Stimulated activated CD8-positive, alpha-beta memory T cell treated with anti-CD3 and anti-CD28 coated beads, Interleukin-12 subunit alpha, Interleukin-12 subunit beta, amount 100 ng/mL, for 1 hour (primary cell): Measurements from ENCODE around the gene CLIC5.

Source experiments
- DNase-seq: peaks from one replicate; pipeline ENCODE4 v3.0.0-alpha.2; 2020; ENCODE audit warnings: low read depth

Gene CLIC5

GRCh38 chr6:45892196-45892595 lies 123.5 kb downstream of the CLIC5 start:
- DNase-seq = no peak

- no peak for DNase-seq
These were observed 128.9 kb downstream of the CLIC5 start for GRCh38 chr6:45886776-45887175.

GRCh38 chr6:45884336-45884735 lies 131.3 kb downstream of the CLIC5 start:
- no peak for DNase-seq

GRCh38 chr6:45882671-45883070 lies 133.0 kb downstream of the CLIC5 start:
- DNase-seq = no peak

- no peak for DNase-seq
These were observed 133.8 kb downstream of the CLIC5 start for GRCh38 chr6:45881705-45882467.

GRCh38 chr6:45880676-45881075 lies 135.0 kb downstream of the CLIC5 start:
- DNase-seq = no peak

- no peak for DNase-seq
These were observed 135.5 kb downstream of the CLIC5 start for GRCh38 chr6:45880159-45880558.

GRCh38 chr6:45877970-45878590 lies 137.6 kb downstream of the CLIC5 start:
- DNase-seq = no peak

- no peak for DNase-seq
These were observed 142.8 kb downstream of the CLIC5 start for GRCh38 chr6:45872827-45873365.

GRCh38 chr6:45870531-45870930 lies 145.1 kb downstream of the CLIC5 start:
- DNase-seq = no peak

- no peak for DNase-seq
These were observed 151.0 kb downstream of the CLIC5 start for GRCh38 chr6:45864651-45865050.

- DNase-seq = no peak
These were observed 157.0 kb downstream of the CLIC5 start for GRCh38 chr6:45858691-45859090.

GRCh38 chr6:45857827-45858226 lies 157.8 kb downstream of the CLIC5 start:
- DNase-seq = no peak

GRCh38 chr6:45855642-45856394 lies 159.8 kb downstream of the CLIC5 start:
- no peak for DNase-seq

GRCh38 chr6:45854149-45854742 lies 161.4 kb downstream of the CLIC5 start:
- DNase-seq = no peak

- DNase-seq = no peak
These were observed 164.6 kb downstream of the CLIC5 start for GRCh38 chr6:45851034-45851400.

GRCh38 chr6:45850378-45851033 lies 165.2 kb downstream of the CLIC5 start:
- DNase-seq = no peak

- DNase-seq = no peak
These were observed 170.1 kb downstream of the CLIC5 start for GRCh38 chr6:45845567-45845966.

GRCh38 chr6:45844986-45845385 lies 170.7 kb downstream of the CLIC5 start:
- DNase-seq = no peak

GRCh38 chr6:45843848-45844521 lies 171.7 kb downstream of the CLIC5 start:
- DNase-seq = no peak

GRCh38 chr6:45841062-45841461 lies 174.6 kb downstream of the CLIC5 start:
- DNase-seq = no peak
